ENCODE measurements around the gene DGKQ. TPM values are rescaled to one million over a fixed set of nuclear protein-coding genes. Genes with fewer than 3 reads are reported as not detected.

Gene DGKQ
- total and polyA plus RNA-seq, 2 of the 13 experiments (the other 11 are each of a cell fraction or from before 2014, with no cell fraction given) = 4.5 to 7.2 TPM

DNA sequence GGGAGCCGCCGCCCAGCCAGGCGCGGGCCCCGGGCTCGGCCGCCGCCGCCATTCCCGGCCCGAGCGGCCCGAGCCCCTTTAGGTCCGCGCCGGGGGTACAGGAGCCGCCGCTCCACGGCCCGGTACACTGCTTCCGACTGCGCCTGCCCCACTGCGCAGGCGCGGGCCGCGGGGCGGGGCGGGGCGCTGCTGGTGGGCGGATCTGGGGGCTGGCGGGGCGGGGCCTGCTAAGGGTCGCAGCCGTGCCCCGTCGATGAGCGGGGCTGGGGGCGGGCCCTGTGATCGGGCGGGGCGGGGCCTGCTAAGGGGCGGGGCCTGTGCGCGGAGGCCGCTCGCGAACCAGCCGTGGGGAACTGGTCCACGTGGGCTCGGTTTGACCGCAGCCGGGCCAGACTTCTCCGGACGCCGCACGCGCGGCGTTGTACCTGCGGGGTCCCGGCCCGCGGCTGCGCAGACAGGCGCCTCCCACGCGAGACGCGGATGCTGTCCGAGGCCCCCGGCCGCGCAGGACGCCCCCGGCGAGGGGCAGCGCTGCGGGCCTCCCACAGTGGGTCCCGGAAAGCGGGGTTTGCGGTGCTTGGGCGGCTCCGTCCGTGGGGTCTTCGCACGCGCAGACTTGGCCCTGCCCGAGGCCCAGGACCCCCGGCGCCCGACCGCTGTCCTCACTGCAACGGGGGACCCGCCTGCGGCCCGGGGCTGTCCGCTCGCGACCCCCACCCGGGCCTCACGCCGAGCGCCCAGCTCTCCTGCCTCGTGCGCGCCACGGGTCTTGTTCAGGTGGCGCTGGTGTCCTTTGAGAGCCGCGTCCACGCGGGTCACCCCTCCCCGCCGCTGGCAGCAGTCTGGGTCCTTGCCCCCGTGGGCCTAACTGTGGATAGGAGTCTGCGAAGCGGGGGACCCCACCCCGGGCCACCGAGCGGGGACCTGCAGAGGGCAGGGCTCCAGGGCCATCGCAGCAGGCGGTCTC lies at the start of gene DGKQ (continued):
- TF ChIP-seq, protein P1, sequence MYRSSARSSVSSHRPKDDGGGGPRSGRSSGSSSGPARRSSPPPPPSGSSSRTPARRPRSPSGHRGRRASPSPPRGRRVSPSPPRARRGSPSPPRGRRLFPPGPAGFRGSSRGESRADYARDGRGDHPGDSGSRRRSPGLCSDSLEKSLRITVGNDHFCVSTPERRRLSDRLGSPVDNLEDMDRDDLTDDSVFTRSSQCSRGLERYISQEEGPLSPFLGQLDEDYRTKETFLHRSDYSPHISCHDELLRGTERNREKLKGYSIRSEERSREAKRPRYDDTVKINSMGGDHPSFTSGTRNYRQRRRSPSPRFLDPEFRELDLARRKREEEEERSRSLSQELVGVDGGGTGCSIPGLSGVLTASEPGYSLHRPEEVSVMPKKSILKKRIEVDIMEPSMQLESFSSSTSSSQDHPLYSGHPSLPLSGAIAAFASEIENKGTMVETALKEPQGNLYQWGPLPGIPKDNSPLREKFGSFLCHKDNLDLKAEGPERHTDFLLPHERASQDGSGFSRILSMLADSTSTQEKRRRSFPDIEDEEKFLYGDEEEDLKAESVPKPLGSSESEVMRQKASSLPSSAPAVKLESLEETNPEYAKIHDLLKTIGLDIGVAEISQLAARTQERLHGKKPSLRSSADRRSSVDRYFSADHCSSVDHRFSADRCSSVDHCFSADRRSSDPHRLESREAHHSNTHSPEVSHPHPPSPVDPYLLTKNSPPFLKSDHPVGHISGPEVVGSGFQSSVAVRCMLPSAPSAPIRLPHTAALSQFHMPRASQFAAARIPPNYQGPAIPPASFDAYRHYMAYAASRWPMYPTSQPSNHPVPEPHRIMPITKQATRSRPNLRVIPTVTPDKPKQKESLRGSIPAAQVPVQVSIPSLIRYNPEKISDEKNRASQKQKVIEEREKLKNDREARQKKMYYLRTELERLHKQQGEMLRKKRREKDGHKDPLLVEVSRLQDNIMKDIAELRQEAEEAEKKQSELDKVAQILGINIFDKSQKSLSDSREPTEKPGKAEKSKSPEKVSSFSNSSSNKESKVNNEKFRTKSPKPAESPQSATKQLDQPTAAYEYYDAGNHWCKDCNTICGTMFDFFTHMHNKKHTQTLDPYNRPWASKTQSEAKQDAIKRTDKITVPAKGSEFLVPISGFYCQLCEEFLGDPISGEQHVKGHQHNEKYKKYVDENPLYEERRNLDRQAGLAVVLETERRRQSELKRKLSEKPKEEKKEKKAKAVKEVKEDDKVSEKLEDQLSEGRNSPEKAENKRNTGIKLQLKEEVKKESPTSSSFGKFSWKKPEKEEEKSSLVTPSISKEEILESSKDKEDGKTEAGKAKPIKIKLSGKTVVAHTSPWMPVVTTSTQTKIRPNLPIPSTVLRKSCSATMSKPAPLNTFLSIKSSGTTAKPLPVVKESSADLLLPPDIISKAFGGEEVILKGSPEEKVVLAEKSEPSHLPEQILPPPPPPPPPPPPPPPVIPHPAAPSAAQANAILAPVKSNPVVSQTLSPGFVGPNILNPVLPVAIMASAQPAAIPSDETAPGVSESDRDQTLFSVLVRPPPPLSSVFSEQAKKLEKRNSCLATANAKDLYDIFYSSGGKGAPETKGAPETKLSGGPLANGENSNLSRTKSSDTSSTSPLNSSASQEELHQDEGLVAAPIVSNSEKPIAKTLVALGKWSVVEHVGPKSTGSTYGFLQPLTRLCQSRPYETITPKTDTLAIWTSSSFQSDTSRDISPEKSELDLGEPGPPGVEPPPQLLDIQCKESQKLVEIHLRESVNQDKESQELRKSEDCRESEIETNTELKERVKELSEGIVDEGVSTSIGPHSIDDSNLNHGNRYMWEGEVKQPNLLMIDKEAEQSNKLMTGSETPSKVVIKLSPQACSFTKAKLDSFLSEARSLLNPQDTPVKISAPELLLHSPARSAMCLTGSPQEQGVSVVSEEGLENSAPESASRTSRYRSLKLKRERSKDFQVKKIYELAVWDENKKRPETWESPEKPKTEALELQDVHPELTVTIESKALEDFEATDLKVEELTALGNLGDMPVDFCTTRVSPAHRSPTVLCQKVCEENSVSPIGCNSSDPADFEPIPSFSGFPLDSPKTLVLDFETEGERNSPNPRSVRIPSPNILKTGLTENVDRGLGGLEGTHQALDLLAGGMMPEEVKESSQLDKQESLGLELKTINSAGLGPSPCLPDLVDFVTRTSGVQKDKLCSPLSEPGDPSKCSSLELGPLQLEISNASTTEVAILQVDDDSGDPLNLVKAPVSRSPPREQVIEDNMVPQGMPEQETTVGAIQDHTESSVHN (CRISPR knock-in tag; IDR thresholded peaks at IDR 0.05) = no peak
- no peak for TF ChIP-seq SKI (IDR thresholded peaks at IDR 0.05; ENCODE audit: partially characterized antibody)
- TF ChIP-seq, protein P2, sequence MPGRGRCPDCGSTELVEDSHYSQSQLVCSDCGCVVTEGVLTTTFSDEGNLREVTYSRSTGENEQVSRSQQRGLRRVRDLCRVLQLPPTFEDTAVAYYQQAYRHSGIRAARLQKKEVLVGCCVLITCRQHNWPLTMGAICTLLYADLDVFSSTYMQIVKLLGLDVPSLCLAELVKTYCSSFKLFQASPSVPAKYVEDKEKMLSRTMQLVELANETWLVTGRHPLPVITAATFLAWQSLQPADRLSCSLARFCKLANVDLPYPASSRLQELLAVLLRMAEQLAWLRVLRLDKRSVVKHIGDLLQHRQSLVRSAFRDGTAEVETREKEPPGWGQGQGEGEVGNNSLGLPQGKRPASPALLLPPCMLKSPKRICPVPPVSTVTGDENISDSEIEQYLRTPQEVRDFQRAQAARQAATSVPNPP (CRISPR knock-in tag; IDR thresholded peaks at IDR 0.05) = no peak
